SH-SY5Y (cell line): ENCODE data around the gene C13orf46.

Experiments
- GATA2 ChIP-seq: IDR thresholded peaks from 2 replicates; pipeline ENCODE4 v1.6.1; 2011; ENCODE audit warnings: mild to moderate bottlenecking, low read depth, low read length
- GATA3 ChIP-seq: IDR thresholded peaks from 2 replicates; pipeline ENCODE4 v1.6.1; 2011; ENCODE audit warnings: low read depth, mild to moderate bottlenecking, low read length, moderate library complexity

Gene C13orf46

DNA sequence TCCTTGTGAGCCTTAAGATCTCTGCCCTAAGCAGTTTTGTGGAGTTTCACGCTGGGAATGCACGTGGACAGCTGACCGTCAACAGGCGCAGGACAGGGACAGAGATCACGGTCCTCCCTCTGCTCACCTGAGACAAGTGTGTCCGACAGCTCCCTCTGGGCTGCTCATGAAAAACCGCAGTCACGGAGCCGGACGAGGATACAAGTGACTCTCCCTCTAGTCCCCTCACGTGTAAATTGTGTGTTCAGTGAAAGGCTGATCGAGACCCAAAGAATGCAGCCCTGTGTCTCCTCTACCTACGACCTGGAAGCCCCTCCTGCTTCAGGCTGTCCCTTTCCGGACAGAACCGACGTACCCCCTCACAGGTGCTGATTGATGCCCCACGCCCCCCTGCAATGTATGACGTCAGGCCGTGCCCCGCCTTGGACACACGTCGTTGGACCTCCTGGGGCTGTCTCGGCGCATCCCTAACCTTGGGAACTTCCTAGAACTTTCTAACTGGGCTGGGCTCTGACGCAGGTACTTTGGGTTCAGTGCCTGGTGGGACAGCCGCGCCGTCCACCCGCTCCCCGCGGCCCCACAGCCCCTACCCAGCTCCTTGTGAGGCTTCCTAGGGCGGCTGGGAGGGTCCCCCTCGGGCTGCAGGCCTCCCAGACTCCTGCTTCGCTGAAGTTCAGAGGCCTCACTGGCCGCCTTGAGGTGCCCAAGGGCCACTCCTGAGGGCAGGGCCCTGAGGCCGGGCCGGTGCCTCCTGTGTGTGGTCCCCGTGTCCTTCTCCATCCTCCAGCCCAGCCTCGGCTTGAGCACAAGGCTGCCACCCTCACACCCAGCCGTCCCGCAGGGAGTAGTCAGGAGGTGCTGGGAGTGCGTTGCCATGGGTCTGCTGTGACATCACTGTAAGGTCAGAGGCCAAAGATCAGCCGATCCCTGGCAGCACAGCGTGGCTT is at the start of gene C13orf46:
Gene C13orf46 (minus strand): TSS at position 859 of the 947 bp plus-strand sequence. CDS start 79 bp downstream, at position 780.
- TF ChIP-seq GATA2 (no peak), GATA3 (no peak)

DNA sequence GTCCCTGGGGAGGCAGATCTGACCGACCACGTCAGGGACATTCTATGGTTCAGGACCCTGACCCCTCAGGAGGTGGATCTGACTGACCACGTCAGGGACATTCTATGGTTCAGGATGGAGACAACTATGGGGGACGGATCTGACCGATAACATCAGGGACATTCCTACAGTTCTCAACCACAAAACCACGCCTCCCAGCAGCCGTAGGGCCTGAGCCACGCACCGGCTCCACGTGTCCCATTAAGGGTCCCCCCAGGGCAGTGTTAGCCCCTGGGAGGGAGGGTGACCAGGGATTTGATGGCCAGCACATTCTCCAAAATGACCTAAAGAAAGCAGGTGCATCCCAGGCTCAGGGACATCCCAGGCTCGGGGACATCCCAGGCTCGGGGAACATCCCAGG is 49.0 kb upstream of the C13orf46 start:
- TF ChIP-seq GATA2 (no peak), GATA3 (no peak)

DNA sequence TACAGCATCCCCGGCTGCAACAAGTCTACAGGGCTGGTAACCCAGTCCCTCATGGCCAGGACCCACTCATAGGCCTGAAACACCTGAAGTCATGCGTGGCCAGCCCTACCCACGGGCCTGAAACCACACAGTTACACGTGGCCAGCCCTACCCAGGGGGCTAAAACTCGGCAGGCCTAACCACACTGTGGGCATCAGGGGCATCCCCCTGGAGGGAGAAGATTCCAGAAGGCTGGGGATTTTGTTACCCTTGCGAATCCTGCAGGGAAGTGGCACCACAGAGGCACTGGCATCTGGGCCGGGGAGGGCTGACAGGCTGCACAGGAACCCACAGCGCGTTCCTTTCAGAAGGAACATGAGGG is 48.4 kb upstream of the C13orf46 start:
- no peak for TF ChIP-seq GATA2
- TF ChIP-seq GATA3, result no peak

DNA sequence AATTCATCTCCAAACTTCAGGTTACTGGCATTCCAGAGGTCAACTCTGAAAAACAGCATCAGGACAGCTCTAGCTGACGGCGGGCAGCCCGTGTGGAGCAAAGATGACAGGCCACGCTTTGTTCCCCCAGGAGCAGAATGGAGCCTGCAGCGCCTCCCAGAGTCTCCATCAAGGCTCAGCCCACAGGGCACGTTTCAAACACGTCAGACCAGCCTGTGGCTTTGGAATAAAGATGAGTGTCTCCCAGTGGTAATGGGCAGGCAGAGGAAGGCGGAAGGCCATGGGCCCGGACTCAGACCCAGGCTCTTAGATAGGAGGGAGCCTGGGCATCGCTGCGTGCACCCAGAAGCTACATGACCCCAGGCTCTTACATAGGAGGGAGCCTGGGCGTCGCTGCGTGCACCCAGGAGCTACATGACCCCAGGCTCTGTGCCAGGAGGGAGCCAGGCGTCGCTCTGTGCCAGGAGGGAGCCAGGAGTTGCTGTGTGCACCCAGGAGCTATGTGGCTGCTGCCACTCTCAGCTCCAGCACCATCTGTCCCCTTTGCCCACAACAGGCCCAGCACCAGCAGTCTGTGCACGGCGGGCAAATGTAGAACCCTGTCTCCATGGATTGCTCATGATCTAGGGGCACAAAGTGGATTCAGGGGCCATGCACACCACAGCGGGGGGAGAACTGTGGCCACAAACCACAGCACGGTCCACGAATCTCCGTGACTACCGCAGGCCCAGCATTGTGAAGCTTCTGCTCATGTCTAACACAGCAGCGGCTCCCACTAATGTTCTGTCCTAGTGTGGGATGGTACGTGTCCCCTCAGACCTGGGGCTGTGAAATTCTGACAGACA is 47.8 kb upstream of the C13orf46 start:
- TF ChIP-seq GATA2 (no peak), GATA3 (no peak)

DNA sequence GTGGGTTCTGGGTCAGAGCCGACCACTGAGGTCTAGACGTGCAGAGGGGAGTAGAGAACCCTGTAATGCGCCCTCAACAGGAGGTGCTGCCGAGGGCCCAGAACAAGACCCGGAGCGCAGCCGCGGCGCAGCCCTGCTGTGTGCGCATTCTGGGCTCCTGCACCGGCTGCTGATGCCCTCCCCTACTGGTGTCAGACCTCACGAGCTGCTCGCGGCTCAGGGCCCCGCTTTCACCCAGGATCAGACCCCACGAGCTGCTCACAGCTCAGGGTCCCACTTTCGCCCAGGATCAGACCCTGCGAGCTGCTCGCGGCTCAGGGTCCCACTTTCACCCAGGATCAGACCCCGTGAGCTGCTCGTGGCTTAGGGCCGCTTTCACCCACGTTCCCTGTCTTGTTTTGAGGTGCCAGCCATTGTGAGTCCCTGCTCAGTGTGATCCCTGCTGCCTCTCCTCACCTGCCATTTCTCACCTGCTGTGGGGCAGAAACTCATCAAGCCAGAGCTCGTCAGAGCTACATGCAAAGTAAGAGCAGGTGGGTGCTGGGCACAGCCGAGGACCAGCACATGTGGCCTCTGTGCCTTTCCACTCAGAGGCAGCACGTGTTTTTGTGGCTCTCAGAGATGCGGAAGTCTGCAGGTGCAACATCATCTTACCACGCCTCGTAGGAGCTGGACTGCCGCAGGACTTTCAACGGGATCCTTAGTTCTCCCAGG is 47.0 kb upstream of the C13orf46 start:
- TF ChIP-seq GATA3 (no peak), GATA2 (no peak)

DNA sequence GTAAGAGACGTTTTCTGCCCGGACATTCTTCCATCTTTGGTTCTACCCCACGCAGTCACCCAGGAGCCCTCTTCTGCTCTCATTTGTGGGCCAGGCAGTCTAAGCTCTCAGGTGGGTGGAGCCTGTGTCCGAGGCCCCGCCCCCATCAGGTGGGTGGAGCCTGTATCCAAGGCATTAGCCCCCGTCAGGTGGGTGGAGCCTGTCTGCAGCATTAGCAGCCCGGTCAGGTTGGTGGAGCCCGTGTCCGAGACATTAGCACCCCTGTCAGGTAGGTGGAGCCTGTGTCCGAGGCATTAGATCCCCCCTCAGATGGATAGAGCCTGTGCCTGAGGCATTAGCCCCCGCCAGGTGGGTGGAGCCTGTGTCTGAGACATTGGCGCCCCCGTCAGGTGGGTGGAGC is 45.5 kb upstream of the C13orf46 start:
- TF ChIP-seq GATA2, result no peak
- TF ChIP-seq GATA3, result no peak

DNA sequence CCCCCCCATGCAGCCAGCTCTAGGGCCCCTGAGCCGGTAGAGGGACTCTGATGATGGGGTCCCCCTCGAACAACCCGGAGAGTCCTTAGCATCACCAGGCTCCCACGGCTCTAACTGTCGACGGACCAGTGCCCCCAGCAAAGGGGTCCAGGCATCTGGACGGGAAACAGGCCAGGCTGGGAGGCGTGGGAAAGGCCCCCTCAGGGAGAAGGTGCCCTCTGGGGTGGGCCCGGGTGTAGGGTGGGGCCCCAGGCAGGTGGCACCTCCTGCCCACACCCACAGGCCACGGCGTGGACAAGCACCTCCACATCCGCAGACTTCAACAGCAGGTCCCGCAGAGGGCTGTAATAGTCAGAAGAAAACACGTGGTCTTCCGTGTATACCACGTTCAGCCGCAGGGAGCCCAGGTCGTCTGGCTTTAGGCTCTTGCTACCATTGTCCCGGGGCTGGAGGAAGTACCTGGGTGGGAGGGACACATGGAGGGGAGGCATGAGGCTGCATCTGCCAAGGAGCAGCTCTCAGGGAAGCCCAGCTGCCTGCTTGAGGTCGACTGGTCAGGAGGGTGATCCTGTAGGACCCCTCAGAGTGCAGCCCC is 44.7 kb upstream of the C13orf46 start:
- TF ChIP-seq GATA3 (no peak), GATA2 (no peak)

DNA sequence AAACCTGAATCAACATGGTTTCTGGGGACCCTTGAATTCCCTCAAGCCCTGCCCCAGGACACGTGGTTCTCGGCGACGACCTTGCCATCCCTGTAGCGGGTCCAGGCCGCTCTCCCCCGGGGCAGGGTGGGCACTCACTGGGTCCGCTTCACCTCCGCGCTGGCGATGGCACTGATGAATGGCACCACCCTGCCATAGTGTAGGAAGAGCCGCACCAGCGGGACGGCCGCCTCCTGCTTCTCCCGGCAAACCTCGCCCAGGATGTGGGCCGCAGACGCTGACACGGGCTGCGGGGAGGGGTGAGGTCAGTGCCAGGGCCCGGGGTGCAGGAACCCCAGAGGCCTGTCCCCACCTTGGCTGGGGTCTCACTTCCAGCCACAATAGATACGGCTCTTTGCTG is 44.1 kb upstream of the C13orf46 start:
- TF ChIP-seq GATA3 (no peak), GATA2 (no peak)

DNA sequence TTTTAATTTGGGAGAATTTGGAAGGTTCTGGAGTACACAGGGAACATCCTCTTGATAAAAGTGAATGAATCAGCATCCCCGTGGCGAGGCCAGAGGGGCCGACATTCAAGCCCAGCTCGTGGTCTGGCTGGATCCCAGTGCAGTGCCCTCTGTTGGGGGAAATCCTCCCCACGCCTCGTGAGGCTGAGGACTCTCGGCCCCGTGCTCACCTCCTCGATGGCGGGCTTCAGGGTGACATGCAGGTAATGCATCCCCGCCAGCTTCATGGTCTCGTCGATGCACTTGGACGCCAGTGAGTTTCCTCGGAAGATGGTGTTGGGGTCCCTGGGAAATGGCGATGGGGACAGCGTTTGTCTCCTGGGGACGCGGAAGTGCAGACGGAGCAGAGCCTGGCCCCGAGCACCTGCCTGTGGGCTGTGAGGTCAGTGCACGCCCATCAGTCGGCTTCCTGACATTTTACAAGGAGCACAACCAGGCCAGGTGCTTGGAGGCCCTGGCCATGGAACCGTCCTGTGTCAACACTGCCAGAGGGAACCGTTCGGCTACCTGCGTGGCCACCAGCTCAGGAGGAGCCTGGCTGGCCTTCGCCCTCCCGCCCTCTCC is 43.3 kb upstream of the C13orf46 start:
- TF ChIP-seq GATA2 (no peak), GATA3 (no peak)

DNA sequence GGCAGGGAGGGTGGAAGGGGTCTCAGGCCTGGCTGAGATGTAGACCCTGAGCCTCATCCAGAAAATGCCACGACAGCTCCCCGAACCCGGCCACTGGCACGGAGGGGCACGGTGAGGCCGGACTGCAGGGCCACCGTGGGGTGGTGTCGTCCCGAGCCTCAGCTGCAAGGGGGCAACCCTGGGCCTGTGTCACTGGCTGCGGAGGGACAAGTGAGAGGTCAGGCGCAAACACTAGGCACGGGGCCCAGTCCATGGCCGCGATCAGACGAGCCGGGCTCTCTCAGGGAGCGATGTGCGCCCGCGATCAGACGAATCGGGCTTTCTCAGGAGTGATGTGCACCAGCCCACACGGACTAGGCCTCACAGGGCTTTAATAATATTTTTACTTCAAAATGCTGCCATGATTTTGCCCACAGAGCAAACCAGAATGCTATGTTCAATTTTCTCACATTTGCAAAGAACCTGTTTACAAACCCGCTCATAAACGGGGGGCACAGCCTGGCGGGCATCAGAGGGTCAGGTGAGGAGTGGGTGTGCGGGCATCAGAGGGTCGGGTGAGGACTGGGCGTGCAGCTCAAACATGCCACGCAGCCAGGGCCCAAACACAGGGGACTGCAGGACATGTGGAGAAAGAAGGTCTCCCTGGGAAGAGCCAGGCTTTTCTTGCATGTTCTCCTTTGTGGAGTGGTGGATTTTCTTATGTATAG is 42.6 kb upstream of the C13orf46 start:
- TF ChIP-seq GATA3 (no peak), GATA2 (no peak)

DNA sequence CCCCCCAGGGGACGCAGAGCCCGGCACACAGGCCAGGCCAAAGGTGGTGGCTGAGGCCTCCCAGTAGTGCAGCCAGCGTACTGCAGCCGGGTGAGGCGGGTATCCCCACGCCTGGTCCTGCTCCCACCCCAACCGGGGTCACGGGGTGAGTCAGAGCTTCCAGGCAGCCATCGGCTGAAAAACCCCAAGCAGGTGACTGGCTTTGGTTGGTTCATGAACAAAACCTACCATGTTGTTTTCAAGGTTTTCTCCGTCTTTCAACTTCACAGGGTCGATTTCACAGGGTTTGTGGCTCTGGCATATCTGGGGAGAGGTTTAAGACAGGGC is 42.1 kb upstream of the C13orf46 start:
- TF ChIP-seq GATA2 (no peak), GATA3 (no peak)

DNA sequence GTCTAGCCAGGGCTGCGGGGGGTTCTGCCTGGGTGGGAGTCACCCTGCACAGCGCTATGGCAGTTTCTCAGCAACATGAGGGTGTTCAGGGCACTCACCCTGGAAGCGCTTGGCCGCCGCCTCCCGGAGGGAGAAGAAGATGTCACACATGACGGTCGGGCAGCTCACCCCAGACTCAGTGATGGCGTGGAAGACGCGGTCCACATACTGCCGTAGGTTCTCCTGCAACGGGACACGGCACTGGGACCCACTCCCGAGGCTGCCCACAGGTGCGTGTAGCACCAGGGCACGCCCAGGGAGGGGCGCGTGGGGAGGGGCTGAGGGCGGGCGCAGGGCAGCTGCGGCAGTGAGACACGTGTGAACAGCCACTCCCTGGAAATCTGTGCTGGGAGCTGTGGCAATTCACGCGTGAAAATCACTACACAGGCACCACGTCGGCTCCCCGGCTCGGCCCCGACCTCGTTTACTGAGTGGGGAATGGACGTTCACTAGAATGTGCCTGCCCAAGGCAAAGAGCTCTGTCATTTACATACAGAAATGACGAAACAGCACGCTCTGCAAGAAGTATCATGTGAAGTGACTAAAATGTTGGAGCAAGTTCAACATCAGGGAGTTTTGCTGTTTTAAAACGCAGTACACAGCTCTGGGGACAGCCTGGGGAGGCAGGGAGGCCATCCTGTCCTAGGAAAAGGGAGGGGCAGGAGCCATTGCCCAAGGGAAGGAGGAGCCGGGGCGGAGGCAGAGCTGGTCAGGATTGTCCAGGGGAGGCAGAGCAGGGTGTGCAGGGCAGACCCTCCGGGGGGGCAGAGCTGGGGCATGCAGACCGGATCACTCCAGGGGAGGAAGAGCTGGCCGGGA is 41.5 kb upstream of the C13orf46 start:
- TF ChIP-seq GATA2 (no peak), GATA3 (no peak)
